K562 (cell line): ENCODE measurements around the gene CYB561A3. TPM values are rescaled to one million over a fixed set of nuclear protein-coding genes. Genes with fewer than 3 reads are reported as not detected.

Experiments
- BMI1 ChIP-seq: fragments of 150-350 bp; IDR thresholded peaks from 2 replicates; pipeline ENCODE4 v1.6.1; 2014; ENCODE audit warnings: low read length
- BRD9 ChIP-seq: fragments of 450-650 bp; IDR thresholded peaks from 2 replicates; pipeline ENCODE4 v1.6.1; 2018; ENCODE audit warnings: low read depth; ENCODE audit not compliant: partially characterized antibody
- CCAR2 ChIP-seq: fragments of 200-400 bp; formaldehyde crosslinking; IDR thresholded peaks from 2 replicates; pipeline ENCODE4 v1.6.1; 2017; ENCODE audit warnings: mild to moderate bottlenecking, low read depth, low read length
- E2F1 ChIP-seq: sonication (generic); formaldehyde crosslinking; IDR thresholded peaks from 2 replicates; pipeline ENCODE4 v1.8.1; 2023; ENCODE audit warnings: mild to moderate bottlenecking, missing genetic modification reagents, moderate library complexity
- FOS ChIP-seq: IDR thresholded peaks from 3 replicates; pipeline ENCODE4 v1.6.1; 2011; ENCODE audit not compliant: insufficient read length; ENCODE audit errors: extremely low read depth
- FOXK1 ChIP-seq: sonication (generic); formaldehyde crosslinking; IDR thresholded peaks from 2 replicates; pipeline ENCODE4 v1.8.0; 2022; ENCODE audit warnings: missing genetic modification reagents, mild to moderate bottlenecking, borderline replicate concordance
- GATAD2B ChIP-seq: fragments of 450-650 bp; IDR thresholded peaks from 2 replicates; pipeline ENCODE4 v1.6.1; 2017; ENCODE audit warnings: mild to moderate bottlenecking, borderline replicate concordance
- NFRKB ChIP-seq: fragments of 450-650 bp; IDR thresholded peaks from 2 replicates; pipeline ENCODE4 v1.6.1; 2016; ENCODE audit warnings: low read depth
- NR2C2 ChIP-seq, 2 experiments: fragments of 200-800 bp in 1 of 2; sonication (Bioruptor generic) in 1 of 2; sonication (generic) in 1 of 2; formaldehyde crosslinking in 1 of 2; IDR thresholded peaks; 2 replicates each; pipeline versions ENCODE4 v1.6.1 to v1.8.0; 2016 to 2022; ENCODE audit warnings: mild to moderate bottlenecking in 1 of 2, missing compliant biosample characterization in 1 of 2, missing genetic modification characterization in 1 of 2, missing genetic modification reagents in 1 of 2
- NR3C1 ChIP-seq: sonication (generic); formaldehyde crosslinking; IDR thresholded peaks from 2 replicates; pipeline ENCODE4 v1.8.1; 2022; ENCODE audit warnings: missing genetic modification reagents
- PHF20 ChIP-seq: fragments of 450-650 bp; IDR thresholded peaks from 2 replicates; pipeline ENCODE4 v1.6.1; 2018; ENCODE audit not compliant: partially characterized antibody
- POLR2A ChIP-seq: fragments of 450-650 bp; conservative IDR thresholded peaks from 2 replicates; pipeline ENCODE4 v1.6.1; 2016
- STAT5B ChIP-seq: fragments of 250-450 bp; sonication (Bioruptor Pico); IDR thresholded peaks from 2 replicates; pipeline ENCODE4 v1.8.0; 2021; ENCODE audit warnings: mild to moderate bottlenecking, inconsistent platforms
- TEAD1 ChIP-seq, 2 experiments: fragments of 450-650 bp in 1 of 2; sonication (generic) in 1 of 2; formaldehyde crosslinking; IDR thresholded peaks; 2 replicates each; pipeline versions ENCODE4 v1.4.0 to v1.8.0; 2020 to 2022; ENCODE audit warnings: mild to moderate bottlenecking in 2 of 2, missing genetic modification reagents in 1 of 2
- TGIF2 ChIP-seq: sonication (generic); formaldehyde crosslinking; IDR thresholded peaks from 2 replicates; pipeline ENCODE4 v1.8.1; 2022; ENCODE audit warnings: mild to moderate bottlenecking, missing genetic modification reagents, moderate library complexity
- ZBTB26 ChIP-seq: fragments of 450-650 bp; formaldehyde crosslinking; IDR thresholded peaks from 2 replicates; pipeline ENCODE4 v1.4.0; 2022; ENCODE audit warnings: missing genetic modification characterization
- ZBTB34 ChIP-seq: fragments of 250-450 bp; sonication (Bioruptor Pico); IDR thresholded peaks from 2 replicates; pipeline ENCODE4 v1.8.0; 2021; ENCODE audit warnings: mild to moderate bottlenecking, moderate library complexity
- ZNF561 ChIP-seq: fragments of 450-650 bp; formaldehyde crosslinking; conservative IDR thresholded peaks from 2 replicates; pipeline ENCODE4 v1.4.0; 2020; ENCODE audit warnings: mild to moderate bottlenecking, moderate library complexity
- ZNF609 ChIP-seq: sonication (generic); formaldehyde crosslinking; IDR thresholded peaks from 2 replicates; pipeline ENCODE4 v1.8.1; 2023; ENCODE audit warnings: missing genetic modification reagents, mild to moderate bottlenecking, borderline replicate concordance
- polyA plus RNA-seq, 8 experiments: library from polyadenylated mRNA; depleted of rRNA in 4 of 8; stranded (reverse) in 5 of 8; unstranded in 3 of 8; fragments of >200 nt; fragmentation: Nextera tagmentation in 2 of 8; fragmentation: Illumina TruSeq in 1 of 8; extraction: Ambion mirVana in 2 of 8; extraction: Trizol in 1 of 8; gene quantifications; 2 replicates each; pipeline versions ENCODE4 v1.2.1 to v1.2.3, GENCODE V29; 2011 to 2014; ENCODE audit warnings: inconsistent platforms in 1 of 8, missing spikeins in 1 of 8
- total RNA-seq, 7 experiments: library from RNA; depleted of rRNA in 6 of 7; stranded (reverse); fragments of >200 nt in 6 of 7; fragmentation: Illumina TruSeq in 2 of 7; extraction: Trizol in 2 of 7; gene quantifications; 2 replicates each; pipeline versions ENCODE4 v1.2.1 to v1.2.3, GENCODE V29; 2011 to 2021; ENCODE audit warnings: low replicate concordance in 1 of 7

CYB561A3 gene
- total and polyA plus RNA-seq, 9 of the 15 experiments (the other 6 are each of a cell fraction or from before 2014, with no cell fraction given) = 29.2 to 78.9 (median 37.9) TPM

GRCh38 chr11:61332797-61333549 lies 28.7 kb downstream of the CYB561A3 start, which contains the start of the genes DDB1 and TKFC (continued):
- TF ChIP-seq ZBTB34 (CRISPR knock-in tag) (no peak), PHF20 (peak; percentile 58), TGIF2 (CRISPR knock-in tag) (0 out of 2 replicates have a peak, but pooled peaks have one; percentile 45), POLR2A (peak; percentile 92), FOS (no peak), E2F1 (peak; percentile 62; the same call in 1 of the 2 replicates), BMI1 (no peak), GATAD2B (no peak), ZBTB26 (no peak), FOXK1 (CRISPR knock-in tag) (no peak), NR3C1 (no peak), STAT5B (CRISPR knock-in tag) (no peak), NFRKB (0 out of 2 replicates have a peak, but pooled peaks have one; percentile 54), BRD9 (peak; percentile 44), ZNF609 (CRISPR knock-in tag) (peak; percentile 94; the same call in 1 of the 2 replicates), CCAR2 (no peak), ZNF561 (CRISPR knock-in tag) (no peak), NR2C2 (CRISPR knock-in tag; IDR thresholded peaks at IDR 0.05) (peak; percentile 79; the same call in 1 of the 2 replicates), NR2C2 (tag; IDR thresholded peaks at IDR 0.05) (peak; percentile 71; the same call in 1 of the 2 replicates), TEAD1 (CRISPR knock-in tag; IDR thresholded peaks at IDR 0.05) (peak in 1 of 2 experiments; percentile 55; a peak in 1 of 4 replicates)
